HG02885 (cell line): ENCODE results near the gene CAPN15.
"Not testable (repeated sequence)": the region's sequence is repeated elsewhere in the genome, so short reads cannot be mapped to it uniquely, and the experiment has no call there.

ENCODE experiments used
- ATAC-seq: cut with Tn5 transposase; IDR thresholded peaks from one replicate; pipeline ENCODE4 v1.9.1; 2021; ENCODE audit warnings: mild to moderate bottlenecking; ENCODE audit not compliant: unreplicated experiment, poor library complexity

Gene CAPN15

DNA sequence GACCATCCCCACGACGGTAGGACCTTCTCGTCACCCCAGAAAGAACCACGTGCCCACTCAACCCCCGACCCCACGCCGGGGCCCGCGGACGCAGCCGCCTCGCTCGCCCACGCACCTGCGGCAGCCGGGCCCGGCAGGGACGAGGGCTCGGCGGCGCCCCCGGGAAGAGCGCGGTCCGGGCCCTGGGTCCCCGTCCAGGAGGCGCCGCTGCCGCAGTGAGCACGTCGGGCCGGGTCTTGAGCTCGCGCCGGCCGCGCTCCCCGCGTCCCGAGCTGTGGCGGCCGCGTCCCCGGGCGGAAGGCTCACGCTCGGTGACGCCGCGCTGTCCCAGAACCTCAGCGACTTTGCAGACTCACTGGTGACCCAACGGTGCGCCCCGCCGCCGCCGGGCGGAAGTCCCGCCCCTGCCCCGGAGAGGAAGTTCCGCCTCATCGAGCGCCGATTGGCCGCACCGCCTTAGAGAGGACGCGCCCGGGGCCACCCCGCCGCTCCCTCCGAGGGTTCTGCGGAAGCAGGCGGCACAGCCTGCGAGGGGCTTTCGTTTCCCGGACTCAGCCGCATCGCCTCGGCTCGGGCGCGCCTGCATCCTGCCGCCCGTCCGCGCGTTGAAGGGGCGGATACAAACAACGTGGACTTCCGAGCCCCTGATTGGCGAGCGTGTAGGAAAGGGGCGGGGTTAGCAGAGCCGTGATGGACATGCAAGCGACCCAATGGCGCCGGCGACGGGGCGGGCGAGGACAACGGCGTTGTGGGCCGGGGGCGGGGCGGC lies 61.6 kb downstream of the CAPN15 start:
- peak; percentile 76 for ATAC-seq

DNA sequence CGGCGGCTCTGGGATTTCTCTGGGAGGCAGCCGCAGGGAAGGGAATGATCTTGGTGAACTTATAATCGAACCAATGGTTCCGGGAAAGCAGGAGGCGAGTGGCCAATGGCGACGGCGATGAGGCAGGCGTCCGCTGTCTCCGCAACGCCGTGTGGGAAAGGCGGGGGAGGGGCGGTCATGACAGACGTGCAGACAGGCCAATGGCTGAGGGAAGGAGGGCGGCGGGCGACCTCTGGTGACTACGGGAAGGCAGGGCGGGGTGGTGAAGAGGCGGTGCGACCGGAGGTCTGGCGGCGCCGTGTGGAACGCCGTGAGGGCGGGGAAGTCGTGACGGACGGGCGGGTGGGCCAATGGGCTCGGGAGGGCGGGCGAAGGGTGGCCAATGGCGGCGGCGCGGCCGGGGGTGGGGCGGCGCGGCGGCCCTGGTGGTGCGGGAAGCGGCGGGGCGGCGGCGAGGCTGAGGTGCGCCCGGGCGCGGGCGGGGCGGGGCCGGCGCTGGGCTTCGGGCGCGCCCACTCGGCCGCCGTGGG lies 62.2 kb downstream of the CAPN15 start, which contains the start of gene RAB40C:
TSS of gene RAB40C (plus strand) at position 409 of the 530 bp plus-strand sequence. CDS start 226 bp downstream, outside the sequence.
- ATAC-seq, result peak; percentile 78

GRCh38 chr16:590188-590814 lies 62.8 kb downstream of the CAPN15 start:
- ATAC-seq, result no peak

- ATAC-seq, result no peak
These were observed 63.3 kb downstream of the CAPN15 start for GRCh38 chr16:590815-591200.

GRCh38 chr16:591231-591630 lies 63.7 kb downstream of the CAPN15 start:
- no peak for ATAC-seq

GRCh38 chr16:591892-592517 lies 64.5 kb downstream of the CAPN15 start:
- ATAC-seq, result no peak

- ATAC-seq, result no peak
These were observed 65.2 kb downstream of the CAPN15 start for GRCh38 chr16:592518-593306.

- ATAC-seq, result no peak
These were observed 65.9 kb downstream of the CAPN15 start for GRCh38 chr16:593406-593805.

GRCh38 chr16:593807-594206 lies 66.3 kb downstream of the CAPN15 start:
- ATAC-seq, result no peak

- no peak for ATAC-seq
These were observed 67.6 kb downstream of the CAPN15 start for GRCh38 chr16:595094-595528.

- no peak for ATAC-seq
These were observed 68.6 kb downstream of the CAPN15 start for GRCh38 chr16:595942-596735.

GRCh38 chr16:596736-597060 lies 69.2 kb downstream of the CAPN15 start:
- no peak for ATAC-seq

DNA sequence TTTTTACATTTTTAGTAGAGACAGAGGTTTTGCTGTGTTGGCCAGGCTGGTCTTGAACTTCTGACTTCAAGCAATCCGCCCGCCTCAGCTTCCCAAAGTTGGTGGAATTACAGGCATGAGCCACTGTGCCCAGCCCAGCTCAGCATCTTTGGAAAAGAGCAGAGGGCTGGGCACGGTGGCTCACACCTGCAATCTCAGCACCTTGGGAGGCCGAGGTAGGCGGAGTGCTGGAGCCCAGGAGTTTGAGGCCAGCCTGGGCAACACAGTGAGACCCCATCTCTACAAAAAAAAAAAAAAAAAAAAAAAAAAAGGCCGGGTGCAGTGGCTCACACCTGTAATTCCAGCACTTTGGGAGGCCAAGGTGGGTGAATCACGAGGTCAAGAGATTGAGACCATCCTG lies 70.1 kb downstream of the CAPN15 start:
- not testable (repeated sequence) for ATAC-seq

- ATAC-seq, result no peak
These were observed 71.6 kb downstream of the CAPN15 start for GRCh38 chr16:598823-599739.

DNA sequence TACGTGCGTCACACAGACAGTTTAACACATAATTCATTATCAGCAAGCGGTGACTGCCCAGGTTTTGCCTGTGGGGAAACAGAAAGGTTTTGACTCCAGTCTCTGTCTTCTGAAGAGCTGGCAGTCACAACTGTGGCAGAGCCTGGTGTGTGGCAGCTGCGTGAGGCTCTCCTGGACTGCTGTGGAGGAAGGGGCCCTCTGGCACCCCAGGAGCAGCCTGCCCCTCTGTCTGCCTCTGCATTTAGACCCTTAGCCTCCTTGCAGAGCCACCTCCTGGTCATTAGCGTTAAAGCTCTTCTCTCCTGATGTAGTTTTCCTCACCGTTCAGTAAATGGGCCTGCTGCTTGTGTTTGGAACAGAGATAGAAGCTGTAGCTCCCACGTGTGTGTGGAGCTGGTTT lies 73.3 kb downstream of the CAPN15 start:
- no peak for ATAC-seq

DNA sequence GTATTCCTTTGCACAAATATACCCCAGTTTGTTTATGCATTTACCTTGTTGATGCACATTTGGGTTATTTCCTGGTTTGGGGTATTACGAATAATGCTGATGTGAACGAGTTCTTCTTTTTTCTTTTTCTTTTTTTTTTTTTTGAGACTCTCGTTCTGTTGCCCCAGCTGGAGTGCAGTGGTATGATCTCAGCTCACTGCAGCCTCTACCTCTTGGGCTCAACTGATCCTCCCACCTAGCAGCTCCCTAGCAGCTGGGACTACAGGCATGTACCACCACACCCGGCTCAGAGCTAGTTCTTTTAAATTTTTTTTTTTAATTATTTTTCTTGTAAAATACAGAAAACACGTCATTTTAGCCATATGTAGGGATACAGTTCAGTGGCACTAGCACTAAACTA lies 76.4 kb downstream of the CAPN15 start:
- ATAC-seq, result no peak
